Mesothelial cell of epicardium (in vitro differentiated cells): ENCODE data around the gene TSPEAR. TPM values are rescaled to one million over a fixed set of nuclear protein-coding genes. Genes with fewer than 3 reads are reported as not detected.
A peak's percentile ranks its signal among the peaks of the same experiment; 100 is the strongest.

Experiments
- DNase-seq, 2 experiments: peaks; one replicate each; pipeline ENCODE4 v3.0.0; 2021; ENCODE audit warnings: low spot score in 2 of 2; ENCODE audit not compliant: unreplicated experiment in 2 of 2
- H3K27ac Mint-ChIP-seq: 2 replicates; pipeline ENCODE4 v1.8.0; 2021; ENCODE audit warnings: mixed read lengths
- H3K27me3 Mint-ChIP-seq: 2 replicates; pipeline ENCODE4 v1.8.0; 2021; ENCODE audit warnings: low read depth, mixed read lengths
- H3K36me3 Mint-ChIP-seq: 2 replicates; pipeline ENCODE4 v1.8.0; 2021; ENCODE audit warnings: mixed read lengths
- H3K4me1 Mint-ChIP-seq: 2 replicates; pipeline ENCODE4 v1.8.0; 2021; ENCODE audit warnings: mixed read lengths
- H3K4me3 Mint-ChIP-seq: 2 replicates; pipeline ENCODE4 v1.8.0; 2021; ENCODE audit warnings: mild to moderate bottlenecking, moderate library complexity, mixed read lengths
- H3K9me3 Mint-ChIP-seq: 2 replicates; pipeline ENCODE4 v1.8.0; 2021; ENCODE audit warnings: mixed read lengths
- total RNA-seq: library from RNA; stranded (reverse); gene quantifications from 3 replicates; pipeline ENCODE4 v1.2.1, GENCODE V29; 2021
- TF ChIP-seq, protein P1 (sequence below): fragments of 200-600 bp; sonication (generic); IDR thresholded peaks from one replicate; pipeline ENCODE4 v1.5.0; 2021; ENCODE audit warnings: antibody characterized with exemption; ENCODE audit not compliant: unreplicated experiment

TSPEAR gene
- total RNA-seq, 1 donor from 2014 or later, result 0.11 TPM

DNA sequence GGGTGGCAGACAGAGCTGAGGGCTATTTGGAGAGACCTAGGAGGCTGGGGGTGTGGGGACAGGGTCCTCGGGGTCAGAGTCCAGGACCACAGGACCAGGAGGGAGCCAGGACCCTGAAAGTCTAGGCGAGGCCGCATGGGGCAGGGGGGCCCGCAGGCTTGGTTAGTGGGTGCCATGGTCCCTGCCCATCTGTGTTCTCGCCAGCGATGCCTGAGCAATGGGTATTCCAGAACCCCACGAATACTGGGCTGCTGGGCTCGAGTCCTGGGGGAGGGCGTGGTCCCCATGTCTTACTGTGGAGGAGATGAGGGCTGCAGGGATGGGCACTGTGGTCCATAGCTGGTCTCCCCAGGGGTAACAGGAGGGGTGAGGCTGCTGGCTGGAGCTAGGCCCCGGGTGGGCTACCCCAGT, 121.1 kb downstream of the TSPEAR start:
- Mint-ChIP-seq H3K4me3 (no peak overlapping the region), H3K36me3 (no peaks in the 10 kb centered on the region), H3K27ac (no peak overlapping the region), H3K9me3 (peaks cover 15% of the 10 kb centered on the region), H3K27me3 (peaks cover 15% of the 10 kb centered on the region), H3K4me1 (peaks cover 15% of the 10 kb centered on the region)
- TF ChIP-seq, protein P1, sequence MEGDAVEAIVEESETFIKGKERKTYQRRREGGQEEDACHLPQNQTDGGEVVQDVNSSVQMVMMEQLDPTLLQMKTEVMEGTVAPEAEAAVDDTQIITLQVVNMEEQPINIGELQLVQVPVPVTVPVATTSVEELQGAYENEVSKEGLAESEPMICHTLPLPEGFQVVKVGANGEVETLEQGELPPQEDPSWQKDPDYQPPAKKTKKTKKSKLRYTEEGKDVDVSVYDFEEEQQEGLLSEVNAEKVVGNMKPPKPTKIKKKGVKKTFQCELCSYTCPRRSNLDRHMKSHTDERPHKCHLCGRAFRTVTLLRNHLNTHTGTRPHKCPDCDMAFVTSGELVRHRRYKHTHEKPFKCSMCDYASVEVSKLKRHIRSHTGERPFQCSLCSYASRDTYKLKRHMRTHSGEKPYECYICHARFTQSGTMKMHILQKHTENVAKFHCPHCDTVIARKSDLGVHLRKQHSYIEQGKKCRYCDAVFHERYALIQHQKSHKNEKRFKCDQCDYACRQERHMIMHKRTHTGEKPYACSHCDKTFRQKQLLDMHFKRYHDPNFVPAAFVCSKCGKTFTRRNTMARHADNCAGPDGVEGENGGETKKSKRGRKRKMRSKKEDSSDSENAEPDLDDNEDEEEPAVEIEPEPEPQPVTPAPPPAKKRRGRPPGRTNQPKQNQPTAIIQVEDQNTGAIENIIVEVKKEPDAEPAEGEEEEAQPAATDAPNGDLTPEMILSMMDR, result no peak
- peak in 1 of 2 experiments; percentile 34 for DNase-seq

DNA sequence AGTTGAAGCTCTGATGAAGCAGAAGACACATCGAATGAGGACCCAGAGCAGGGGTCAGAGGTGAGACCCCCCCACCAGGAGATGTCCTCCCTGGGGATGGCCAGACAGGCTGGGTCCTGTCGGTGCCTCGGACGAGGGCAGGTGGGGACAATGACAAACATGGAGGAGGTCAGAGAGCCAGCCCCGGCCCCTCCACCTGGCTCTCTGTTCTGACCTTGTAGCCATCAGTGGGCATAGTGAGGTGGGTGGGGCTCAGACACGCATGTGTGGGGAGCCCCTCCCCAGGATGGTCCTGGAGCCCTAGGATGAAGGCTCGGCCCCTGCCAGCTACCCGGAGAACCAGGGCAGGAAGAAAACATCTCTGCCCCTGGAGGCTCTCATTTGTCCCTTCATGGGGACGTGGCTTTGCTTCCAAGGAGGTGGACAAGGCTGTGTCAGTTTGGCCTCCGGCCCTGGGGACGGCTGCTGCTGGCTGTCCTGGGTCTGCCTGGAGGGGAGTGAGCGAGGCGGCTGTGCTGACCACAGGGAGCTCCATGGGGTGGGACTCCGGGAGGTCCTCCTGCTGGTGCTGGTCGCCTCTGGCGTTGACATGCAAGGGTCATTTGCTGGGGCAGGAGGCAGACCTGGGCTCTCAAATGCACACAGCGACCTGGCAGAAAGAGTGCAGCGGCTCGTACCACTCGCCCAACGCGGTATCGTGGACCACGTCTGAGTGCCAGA, 121.6 kb downstream of the TSPEAR start:
- no peak overlapping the region for H3K27ac Mint-ChIP-seq

DNA sequence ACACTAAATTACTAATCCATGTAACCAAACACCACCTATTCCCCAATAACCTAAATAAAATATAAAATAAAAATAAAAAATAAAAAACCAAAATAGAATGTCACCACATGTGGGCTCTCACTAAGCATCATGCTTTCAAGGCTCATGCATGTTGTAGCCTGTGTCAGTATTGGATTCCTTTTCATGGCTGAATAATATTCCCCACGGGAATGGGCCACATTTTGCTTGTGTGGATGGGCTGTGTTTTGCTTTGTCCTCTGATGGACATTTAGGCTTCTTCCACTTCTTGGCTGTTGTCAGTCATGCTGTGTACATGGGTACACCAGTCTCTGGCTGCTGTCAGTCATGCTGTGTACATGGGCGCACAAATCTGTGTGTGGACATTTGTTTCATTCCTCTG, 122.3 kb downstream of the TSPEAR start:
- peaks cover 16% of the 10 kb centered on the region for H3K9me3 Mint-ChIP-seq
- H3K27me3 Mint-ChIP-seq, result peaks cover 20% of the 10 kb centered on the region
- DNase-seq, result no peak
- H3K27ac Mint-ChIP-seq, result no peak overlapping the region
- TF ChIP-seq, protein P1, result no peak
- H3K4me3 Mint-ChIP-seq, result no peak overlapping the region
- H3K4me1 Mint-ChIP-seq, result peaks cover 10% of the 10 kb centered on the region
- H3K36me3 Mint-ChIP-seq, result no peaks in the 10 kb centered on the region

More for the DNA sequence above, 121.6 kb downstream of the TSPEAR start:
- Mint-ChIP-seq H3K4me3 (no peak overlapping the region), H3K9me3 (peaks cover 16% of the 10 kb centered on the region), H3K36me3 (no peaks in the 10 kb centered on the region), H3K27me3 (peaks cover 18% of the 10 kb centered on the region), H3K4me1 (peaks cover 14% of the 10 kb centered on the region)
- TF ChIP-seq, protein P1, result no peak
- DNase-seq, result peak in 1 of 2 experiments; percentile 31

- Mint-ChIP-seq H3K9me3 (peaks cover 23% of the 10 kb centered on the region), H3K4me3 (no peak overlapping the region), H3K4me1 (peaks cover 8% of the 10 kb centered on the region), H3K36me3 (no peaks in the 10 kb centered on the region), H3K27me3 (peaks cover 24% of the 10 kb centered on the region), H3K27ac (no peak overlapping the region)
- TF ChIP-seq, protein P1, result no peak
- DNase-seq, result no peak
These were observed 125.5 kb downstream of the TSPEAR start for GRCh38 chr21:44585892-44586291.

DNA sequence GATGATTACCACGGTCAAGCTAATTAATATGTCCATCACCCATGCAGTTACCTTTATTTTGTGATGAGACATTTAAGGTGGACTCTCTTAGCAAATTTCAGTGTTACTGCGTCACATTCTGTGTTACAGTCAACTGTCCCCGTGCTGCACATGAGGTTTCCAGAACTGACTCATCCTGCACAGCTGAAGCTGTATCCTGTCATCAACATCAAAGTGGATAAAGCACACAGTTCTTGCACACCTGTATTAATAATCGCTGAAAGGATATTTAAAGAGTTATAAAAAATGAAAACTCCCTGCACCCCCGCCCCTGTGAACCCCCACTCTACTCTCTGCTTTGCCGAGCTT, 127.6 kb downstream of the TSPEAR start:
- Mint-ChIP-seq H3K36me3 (no peaks in the 10 kb centered on the region), H3K27me3 (peaks cover 24% of the 10 kb centered on the region)

More for the DNA sequence above, 127.6 kb downstream of the TSPEAR start:
- Mint-ChIP-seq H3K4me3 (no peak overlapping the region), H3K4me1 (peaks cover 8% of the 10 kb centered on the region), H3K27ac (no peak overlapping the region), H3K9me3 (peaks cover 24% of the 10 kb centered on the region)
- TF ChIP-seq, protein P1, result no peak
- no peak for DNase-seq
